Measurements from ENCODE around the gene DENND1A.
"Not testable (repeated sequence)": the region's sequence is repeated elsewhere in the genome, so short reads cannot be mapped to it uniquely, and the experiment has no call there.

Gene DENND1A

DNA sequence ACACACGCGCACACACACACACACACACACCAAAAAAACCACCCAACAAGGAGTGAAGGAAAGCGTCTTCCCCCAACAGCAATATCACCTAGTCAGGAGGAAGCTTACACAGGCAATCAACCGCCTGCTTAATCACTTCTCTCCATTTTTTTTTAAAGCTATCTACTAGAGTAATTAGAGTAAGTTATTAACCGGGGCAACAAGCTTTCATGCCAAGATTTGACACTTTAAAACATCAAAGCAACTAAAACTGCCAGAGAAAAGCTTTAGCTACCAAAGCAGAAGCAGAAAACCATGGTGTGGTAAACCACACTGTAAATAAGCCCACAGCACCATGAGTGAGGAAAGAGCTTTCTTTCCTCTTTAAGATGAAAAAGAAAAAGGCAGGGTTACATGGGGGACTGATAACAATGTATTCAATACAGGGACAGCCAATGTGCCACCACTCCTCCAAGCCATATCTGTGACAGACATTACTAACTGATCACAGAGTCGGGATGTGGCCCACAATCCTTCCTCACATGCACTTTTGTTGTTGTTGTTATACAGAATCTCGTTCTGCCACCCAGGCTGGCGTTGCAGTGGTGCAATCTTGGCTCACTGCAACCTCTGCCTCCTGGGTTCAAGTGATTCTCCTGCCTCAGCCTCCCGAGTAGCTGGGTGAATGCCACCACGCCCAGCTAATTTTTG lies 291.8 kb downstream of the DENND1A start:
- Histone ChIP-seq H4K8ac (ENCODE audit: low read depth, low read length) (no peak overlapping the region), H2BK120ac (ENCODE audit: low read depth, low read length) (no peak overlapping the region), H3K27me3 (ENCODE audit: control insufficient read depth in 3 of 3, insufficient read depth in 3 of 3, low read depth in 1 of 3, low read length in 3 of 3) (no peaks in the 10 kb centered on the region), H3K9me3 (replicated peaks in 1 of 2; ENCODE audit: control insufficient read depth in 2 of 2, insufficient read depth in 1 of 2, low read depth in 1 of 2, low read length in 2 of 2) (no peaks in the 10 kb centered on the region), H3K4ac (ENCODE audit: low read length) (no peak overlapping the region), H3K9ac (ENCODE audit: low read depth, low read length, poor library complexity) (no peak overlapping the region), H2AK5ac (ENCODE audit: low read depth, low read length) (no peak overlapping the region), H3K27ac (replicated peaks; ENCODE audit: low read length) (no peak overlapping the region), H2AFZ (ENCODE audit: low read length) (no peak overlapping the region), H3K23ac (ENCODE audit: low read depth, low read length, poor library complexity) (no peak overlapping the region), H2BK15ac (ENCODE audit: low read length) (no peak overlapping the region), H3K4me2 (ENCODE audit: insufficient read depth, low read length, poor library complexity, severe bottlenecking) (no peak overlapping the region), H3K18ac (ENCODE audit: low read length) (no peak overlapping the region), H2BK5ac (ENCODE audit: low read length) (no peak overlapping the region), H4K91ac (ENCODE audit: low read depth, low read length, poor library complexity) (no peak overlapping the region), H3K4me1 (ENCODE audit: control insufficient read depth in 2 of 2, insufficient read depth in 1 of 2, low read depth in 1 of 2, low read length in 2 of 2) (peaks cover 0 to 9% of the 10 kb centered on the region in 2 donors), H2BK12ac (ENCODE audit: low read length) (no peak overlapping the region), H3K14ac (ENCODE audit: low read length) (no peak overlapping the region), H3K36me3 (replicated peaks in 1 of 2; ENCODE audit: control insufficient read depth in 2 of 2, insufficient read depth in 2 of 2, low read length in 2 of 2) (peaks cover 0 to 2% of the 10 kb centered on the region in 2 donors), H3K79me1 (ENCODE audit: low read depth, low read length) (no peaks in the 10 kb centered on the region), H3K4me3 (ENCODE audit: low read length in 2 of 2) (peak overlapping the region in 1 of 2 donors; percentile 40)
- no CpG with 5 or more reads among the region's 10 CpGs for WGBS, 2 donors (ENCODE audit: extremely low coverage in 2 of 2, insufficient read length in 2 of 2, insufficient replicate concordance in 1 of 2)
- DNase-seq (ENCODE audit: low spot score): no peak

DNA sequence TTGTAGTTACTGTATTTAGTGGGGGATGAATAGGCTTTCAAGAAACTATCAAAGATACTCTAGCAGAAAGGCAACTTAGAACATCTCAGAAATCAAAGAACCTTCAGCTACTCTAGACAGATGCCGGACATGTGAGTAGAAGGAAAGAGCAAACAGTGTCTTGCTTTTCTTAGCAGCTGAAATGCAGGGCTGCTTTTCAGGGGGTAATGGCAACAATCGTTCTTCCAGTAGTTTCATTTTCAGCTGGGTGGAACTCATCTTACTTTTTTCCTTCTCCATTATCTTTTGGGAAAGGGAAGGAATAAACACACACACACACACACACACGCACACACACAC lies 292.4 kb downstream of the DENND1A start:
- Histone ChIP-seq H3K23ac (ENCODE audit: low read depth, low read length, poor library complexity) (no peak overlapping the region), H3K4me3 (ENCODE audit: low read length in 2 of 2) (no peak overlapping the region)
- no peak for DNase-seq (ENCODE audit: low spot score)

DNA sequence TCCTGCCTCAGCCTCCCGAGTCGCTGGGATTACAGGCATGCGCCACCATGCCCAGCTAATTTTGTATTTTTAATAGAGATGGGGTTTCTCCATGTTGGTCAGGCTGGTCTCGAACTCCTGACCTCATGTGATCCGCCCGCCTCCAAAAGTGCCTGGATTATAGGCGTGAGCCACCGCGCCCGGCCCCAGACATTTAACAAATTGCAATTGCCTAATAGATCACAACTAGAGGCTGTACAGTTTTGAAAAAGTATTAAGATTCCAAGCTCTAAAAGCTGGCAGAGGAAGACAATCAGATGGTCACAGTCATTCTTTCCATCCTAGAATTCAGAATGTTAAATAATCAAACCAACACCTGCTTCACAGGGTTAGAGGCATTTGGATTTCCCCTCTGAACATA lies 293.1 kb downstream of the DENND1A start:
- H4K8ac ChIP-seq (ENCODE audit: low read depth, low read length); H3K4me2 ChIP-seq (ENCODE audit: insufficient read depth, low read length, poor library complexity, severe bottlenecking); H2BK12ac ChIP-seq (ENCODE audit: low read length); H3K79me1 ChIP-seq (ENCODE audit: low read depth, low read length); H3K9ac ChIP-seq (ENCODE audit: low read depth, low read length, poor library complexity); H2BK120ac ChIP-seq (ENCODE audit: low read depth, low read length); H3K14ac ChIP-seq (ENCODE audit: low read length); H3K4me1 ChIP-seq (ENCODE audit: control insufficient read depth in 2 of 2, insufficient read depth in 1 of 2, low read depth in 1 of 2, low read length in 2 of 2); H3K4me3 ChIP-seq (ENCODE audit: low read length in 2 of 2); H2AFZ ChIP-seq (ENCODE audit: low read length); H3K36me3 ChIP-seq (replicated peaks in 1 of 2; ENCODE audit: control insufficient read depth in 2 of 2, insufficient read depth in 2 of 2, low read length in 2 of 2); H3K4ac ChIP-seq (ENCODE audit: low read length); H2BK15ac ChIP-seq (ENCODE audit: low read length); DNase-seq (ENCODE audit: low spot score); H3K9me3 ChIP-seq (replicated peaks in 1 of 2; ENCODE audit: control insufficient read depth in 2 of 2, insufficient read depth in 1 of 2, low read depth in 1 of 2, low read length in 2 of 2); H4K91ac ChIP-seq (ENCODE audit: low read depth, low read length, poor library complexity); H2BK5ac ChIP-seq (ENCODE audit: low read length); H3K23ac ChIP-seq (ENCODE audit: low read depth, low read length, poor library complexity); H3K27ac ChIP-seq (replicated peaks; ENCODE audit: low read length); H3K27me3 ChIP-seq (ENCODE audit: control insufficient read depth in 3 of 3, insufficient read depth in 3 of 3, low read depth in 1 of 3, low read length in 3 of 3); H3K18ac ChIP-seq (ENCODE audit: low read length); H2AK5ac ChIP-seq (ENCODE audit: low read depth, low read length): not testable (repeated sequence)
- WGBS, 2 donors (ENCODE audit: extremely low coverage in 2 of 2, insufficient read length in 2 of 2, insufficient replicate concordance in 1 of 2): no CpG with 5 or more reads among the region's 10 CpGs

More for the DNA sequence above, 292.4 kb downstream of the DENND1A start:
- WGBS, 2 donors (ENCODE audit: extremely low coverage in 2 of 2, insufficient read length in 2 of 2, insufficient replicate concordance in 1 of 2): no CpG with 5 or more reads among the region's 3 CpGs
- Histone ChIP-seq H2AK5ac (ENCODE audit: low read depth, low read length) (no peak overlapping the region), H3K4me1 (ENCODE audit: control insufficient read depth in 2 of 2, insufficient read depth in 1 of 2, low read depth in 1 of 2, low read length in 2 of 2) (peaks cover 0 to 5% of the 10 kb centered on the region in 2 donors), H3K14ac (ENCODE audit: low read length) (no peak overlapping the region), H3K9me3 (replicated peaks in 1 of 2; ENCODE audit: control insufficient read depth in 2 of 2, insufficient read depth in 1 of 2, low read depth in 1 of 2, low read length in 2 of 2) (no peaks in the 10 kb centered on the region), H2BK5ac (ENCODE audit: low read length) (no peak overlapping the region), H2BK15ac (ENCODE audit: low read length) (no peak overlapping the region), H3K18ac (ENCODE audit: low read length) (no peak overlapping the region), H3K36me3 (replicated peaks in 1 of 2; ENCODE audit: control insufficient read depth in 2 of 2, insufficient read depth in 2 of 2, low read length in 2 of 2) (no peaks in the 10 kb centered on the region), H4K91ac (ENCODE audit: low read depth, low read length, poor library complexity) (no peak overlapping the region), H3K27ac (replicated peaks; ENCODE audit: low read length) (no peak overlapping the region), H4K8ac (ENCODE audit: low read depth, low read length) (no peak overlapping the region), H2BK120ac (ENCODE audit: low read depth, low read length) (no peak overlapping the region), H3K4ac (ENCODE audit: low read length) (no peak overlapping the region), H3K4me2 (ENCODE audit: insufficient read depth, low read length, poor library complexity, severe bottlenecking) (no peak overlapping the region), H3K79me1 (ENCODE audit: low read depth, low read length) (no peaks in the 10 kb centered on the region), H3K9ac (ENCODE audit: low read depth, low read length, poor library complexity) (no peak overlapping the region), H3K27me3 (ENCODE audit: control insufficient read depth in 3 of 3, insufficient read depth in 3 of 3, low read depth in 1 of 3, low read length in 3 of 3) (no peaks in the 10 kb centered on the region), H2BK12ac (ENCODE audit: low read length) (no peak overlapping the region), H2AFZ (ENCODE audit: low read length) (no peak overlapping the region)

DNA sequence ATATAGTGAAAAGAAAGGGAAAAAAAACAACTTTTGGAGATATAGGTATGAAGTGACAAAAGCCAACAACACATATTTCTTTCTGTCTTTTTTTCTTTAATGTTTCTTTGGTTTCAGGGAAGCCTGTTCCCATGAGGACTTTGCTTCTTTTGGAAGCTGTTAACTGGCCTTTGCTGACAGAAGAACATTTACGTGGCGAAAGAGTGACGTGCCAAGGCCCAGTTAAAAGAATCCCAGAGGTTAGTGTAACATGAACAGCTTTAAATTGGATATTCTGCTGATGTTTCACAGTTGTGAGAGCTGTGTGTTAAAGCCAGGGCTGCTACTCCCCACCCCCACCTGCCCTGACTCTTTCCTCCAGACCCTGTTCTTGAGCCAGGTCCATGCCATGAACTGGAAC lies 298.1 kb downstream of the DENND1A start:
- Histone ChIP-seq H3K18ac (ENCODE audit: low read length) (no peak overlapping the region), H3K4ac (ENCODE audit: low read length) (no peak overlapping the region), H4K8ac (ENCODE audit: low read depth, low read length) (no peak overlapping the region), H2AFZ (ENCODE audit: low read length) (no peak overlapping the region), H3K79me1 (ENCODE audit: low read depth, low read length) (no peaks in the 10 kb centered on the region), H3K27ac (replicated peaks; ENCODE audit: low read length) (no peak overlapping the region), H2BK12ac (ENCODE audit: low read length) (no peak overlapping the region), H3K4me3 (ENCODE audit: low read length in 2 of 2) (no peak overlapping the region), H3K9ac (ENCODE audit: low read depth, low read length, poor library complexity) (no peak overlapping the region), H3K36me3 (replicated peaks in 1 of 2; ENCODE audit: control insufficient read depth in 2 of 2, insufficient read depth in 2 of 2, low read length in 2 of 2) (peaks cover 0 to 4% of the 10 kb centered on the region in 2 donors), H2BK15ac (ENCODE audit: low read length) (no peak overlapping the region), H2AK5ac (ENCODE audit: low read depth, low read length) (peak overlapping the region; percentile 1), H3K14ac (ENCODE audit: low read length) (no peak overlapping the region), H4K91ac (ENCODE audit: low read depth, low read length, poor library complexity) (no peak overlapping the region), H3K4me1 (ENCODE audit: control insufficient read depth in 2 of 2, insufficient read depth in 1 of 2, low read depth in 1 of 2, low read length in 2 of 2) (peaks cover 0 to 4% of the 10 kb centered on the region in 2 donors), H3K9me3 (replicated peaks in 1 of 2; ENCODE audit: control insufficient read depth in 2 of 2, insufficient read depth in 1 of 2, low read depth in 1 of 2, low read length in 2 of 2) (peaks cover 0 to 1% of the 10 kb centered on the region in 2 donors), H2BK5ac (ENCODE audit: low read length) (no peak overlapping the region), H2BK120ac (ENCODE audit: low read depth, low read length) (no peak overlapping the region), H3K27me3 (ENCODE audit: control insufficient read depth in 3 of 3, insufficient read depth in 3 of 3, low read depth in 1 of 3, low read length in 3 of 3) (no peaks in the 10 kb centered on the region), H3K23ac (ENCODE audit: low read depth, low read length, poor library complexity) (no peak overlapping the region), H3K4me2 (ENCODE audit: insufficient read depth, low read length, poor library complexity, severe bottlenecking) (no peak overlapping the region)
- DNase-seq (ENCODE audit: low spot score): no peak
- WGBS, 2 donors (ENCODE audit: extremely low coverage in 2 of 2, insufficient read length in 2 of 2, insufficient replicate concordance in 1 of 2): no CpG with 5 or more reads among the region's 3 CpGs

Measured in neuronal stem cell (in vitro differentiated cells).